GM19025 (cell line): ENCODE measurements around the gene KCNQ1OT1.

Experiments
- ATAC-seq: cut with Tn5 transposase; IDR thresholded peaks from one replicate; pipeline ENCODE4 v1.9.1; 2021; ENCODE audit warnings: mild to moderate bottlenecking, low read depth, moderate library complexity; ENCODE audit not compliant: unreplicated experiment

The KCNQ1OT1 gene

DNA sequence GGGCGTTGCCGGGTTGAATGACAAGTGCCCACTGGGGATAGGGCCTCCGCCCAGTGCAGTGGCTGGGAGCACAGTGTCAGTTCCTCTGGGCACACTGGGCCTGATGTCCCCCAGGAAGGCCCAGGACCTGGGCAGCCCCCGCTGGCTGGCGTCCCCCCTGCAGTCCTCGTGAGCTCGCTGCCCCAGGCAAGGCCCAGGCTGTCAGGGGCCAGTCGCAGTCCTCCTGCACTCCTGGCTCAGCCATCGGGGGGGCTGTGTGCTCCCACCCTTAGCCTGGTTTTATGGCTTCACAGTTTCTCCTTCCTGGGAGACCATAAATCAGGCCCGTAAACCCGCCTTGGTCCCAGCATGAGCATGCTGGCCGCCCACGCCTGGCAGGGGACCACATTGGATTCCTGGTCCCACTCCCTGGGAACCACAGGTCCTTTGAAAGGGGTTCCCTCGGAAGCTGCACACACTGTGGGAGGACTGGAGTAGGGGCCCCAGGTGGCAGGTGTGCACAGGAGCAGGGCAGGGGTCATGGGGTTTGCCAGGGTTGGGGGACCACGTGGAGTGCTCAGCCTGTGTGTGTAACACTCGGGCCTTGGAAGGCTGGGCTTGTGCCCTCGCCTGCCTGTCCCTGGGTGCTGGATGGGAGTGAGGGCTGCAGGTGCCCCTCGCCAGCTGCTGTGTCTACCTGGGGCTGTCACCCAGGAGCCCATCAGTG is 113.6 kb downstream of the KCNQ1OT1 start:
- no peak for ATAC-seq

DNA sequence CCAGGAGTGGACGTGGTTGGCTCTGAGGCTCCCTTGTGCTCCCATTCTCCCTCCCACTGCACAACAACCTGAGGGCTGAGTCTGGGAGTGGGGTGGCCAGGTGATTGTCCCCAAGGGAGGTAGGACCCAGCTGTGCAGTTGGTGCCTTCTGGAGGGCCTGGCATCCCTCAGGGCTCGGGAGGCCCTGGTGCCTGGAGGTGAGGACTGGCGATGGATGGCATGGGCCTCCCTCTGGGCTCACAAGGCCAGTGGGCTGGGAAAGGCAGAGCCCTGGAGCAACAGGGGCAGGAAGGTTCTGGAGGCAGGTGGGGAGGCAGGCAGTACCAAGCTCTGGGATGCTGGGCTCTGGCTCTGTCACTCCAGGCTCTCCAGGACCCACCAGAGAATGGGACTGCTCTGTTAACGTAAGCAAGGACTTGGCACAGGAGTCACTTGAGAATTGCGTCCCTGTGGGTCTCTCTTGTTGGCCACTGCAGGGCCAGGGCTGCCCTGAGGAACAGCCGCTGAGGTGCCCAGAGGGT is 114.2 kb downstream of the KCNQ1OT1 start:
- ATAC-seq, result no peak

GRCh38 chr11:2584812-2585565 is 114.8 kb downstream of the KCNQ1OT1 start:
- ATAC-seq, result no peak

GRCh38 chr11:2584434-2584811 is 115.4 kb downstream of the KCNQ1OT1 start:
- no peak for ATAC-seq

DNA sequence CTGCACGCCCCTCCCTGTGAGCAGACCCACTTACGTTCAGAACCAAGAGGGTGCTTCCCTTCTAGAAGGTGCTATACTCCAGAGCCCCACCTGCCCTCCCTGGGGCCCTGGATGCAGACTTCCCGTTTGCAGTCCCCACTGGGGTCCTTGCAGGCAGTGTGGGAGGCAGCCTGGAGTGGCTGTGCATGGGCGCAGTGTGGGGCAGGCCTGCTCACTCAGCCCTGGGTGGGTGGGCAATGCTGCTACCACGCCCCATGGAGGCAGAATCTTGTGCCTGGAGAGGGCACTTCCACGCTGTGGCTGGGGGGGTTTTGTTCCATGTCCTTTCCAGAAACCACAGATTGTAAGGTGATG is 116.2 kb downstream of the KCNQ1OT1 start:
- ATAC-seq, result no peak

GRCh38 chr11:2582946-2583604 is 116.7 kb downstream of the KCNQ1OT1 start:
- ATAC-seq, result no peak

- no peak for ATAC-seq
Measured at GRCh38 chr11:2582351-2582945, 117.3 kb downstream of the KCNQ1OT1 start.

- no peak for ATAC-seq
Measured at GRCh38 chr11:2581931-2582350, 117.9 kb downstream of the KCNQ1OT1 start.

- ATAC-seq, result no peak
Measured at GRCh38 chr11:2581151-2581930, 118.5 kb downstream of the KCNQ1OT1 start.

DNA sequence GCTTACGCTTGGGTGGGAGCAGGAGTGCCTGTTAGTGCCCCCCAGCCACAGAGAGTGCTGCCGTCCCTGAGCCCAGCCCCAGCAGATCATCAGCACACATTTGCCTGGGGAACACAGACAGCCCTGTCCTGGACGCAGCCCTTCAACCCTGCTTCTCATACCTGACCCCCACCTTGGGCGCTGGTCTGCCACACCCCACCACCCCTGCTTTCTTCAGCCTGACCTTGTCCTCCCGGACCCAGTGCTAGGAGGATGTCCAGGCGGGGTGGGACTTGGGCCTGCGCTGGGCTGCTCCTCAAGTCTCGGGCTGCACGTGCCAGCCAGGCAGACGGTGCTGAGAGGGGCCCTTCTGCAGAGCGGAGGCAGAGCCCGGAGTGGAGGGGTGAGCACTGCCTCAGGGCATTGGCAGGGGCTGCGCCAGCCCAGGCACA is 119.2 kb downstream of the KCNQ1OT1 start:
- ATAC-seq, result no peak

GRCh38 chr11:2580061-2580421 is 119.8 kb downstream of the KCNQ1OT1 start:
- ATAC-seq, result no peak

DNA sequence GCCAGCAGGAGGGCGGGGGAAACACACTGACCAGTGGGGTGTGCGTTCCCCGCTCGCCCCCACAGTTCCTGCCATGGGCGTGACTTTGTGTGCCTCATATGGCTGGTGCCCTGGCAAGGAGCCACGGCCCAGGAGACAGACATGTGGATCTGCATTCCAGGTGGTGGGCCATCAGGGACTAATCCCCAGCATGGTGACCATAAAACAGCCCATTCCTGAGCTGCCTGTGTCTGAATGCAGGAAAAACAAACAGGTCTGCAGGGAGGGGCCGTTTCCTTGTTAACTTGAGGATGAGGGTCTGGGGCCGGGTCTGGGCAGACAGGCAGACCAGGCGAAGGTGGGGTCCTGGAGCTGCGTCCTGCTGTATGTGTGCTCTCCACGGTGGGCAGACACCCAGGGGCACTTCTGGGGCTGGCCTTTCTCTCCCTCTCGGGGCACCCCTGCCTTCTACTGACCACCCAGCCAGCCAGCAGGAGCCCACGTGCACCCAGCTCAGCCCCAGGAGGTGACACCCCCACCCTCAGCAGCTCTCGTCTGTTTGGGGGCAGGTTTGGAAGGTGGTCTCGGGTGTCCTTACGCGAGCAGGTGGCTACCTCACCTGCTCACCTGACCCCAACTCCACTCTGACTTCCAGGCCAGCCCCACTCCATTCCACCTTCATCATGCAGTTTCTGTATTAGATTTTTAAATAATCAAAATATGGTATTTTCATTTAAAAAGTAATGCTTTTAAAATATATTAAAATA is 120.3 kb downstream of the KCNQ1OT1 start:
- no peak for ATAC-seq

GRCh38 chr11:2578929-2579270 is 120.9 kb downstream of the KCNQ1OT1 start:
- ATAC-seq, result no peak

- ATAC-seq, result no peak
Measured at GRCh38 chr11:2577991-2578928, 121.5 kb downstream of the KCNQ1OT1 start.

- ATAC-seq, result no peak
Measured at GRCh38 chr11:2577031-2577990, 122.5 kb downstream of the KCNQ1OT1 start.

DNA sequence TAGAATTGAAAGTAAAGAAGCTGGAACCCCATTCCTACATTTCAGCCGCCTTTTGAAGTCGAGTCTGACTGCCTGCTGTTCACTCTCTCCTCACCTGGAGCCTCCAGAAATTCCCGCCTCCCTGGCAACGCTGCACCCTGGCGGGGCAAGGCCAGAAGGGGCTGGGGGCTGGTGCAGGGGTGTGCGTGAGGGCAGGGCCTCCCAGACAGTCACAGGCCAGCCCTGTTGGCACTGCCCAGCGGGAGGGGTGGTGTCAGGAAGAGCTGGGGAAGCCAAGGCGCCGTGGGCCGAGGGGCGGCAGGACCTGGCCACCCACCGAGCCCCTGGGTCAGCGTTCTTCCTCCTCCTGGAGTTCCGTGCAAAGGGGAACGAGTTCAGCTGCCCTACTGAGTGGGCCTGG is 123.2 kb downstream of the KCNQ1OT1 start:
- ATAC-seq, result no peak

- ATAC-seq, result no peak
Measured at GRCh38 chr11:2576111-2576510, 123.7 kb downstream of the KCNQ1OT1 start.
